Right lung (tissue), 5 donors: ENCODE measurements around the gene AKIRIN1. TPM values are rescaled to one million over a fixed set of nuclear protein-coding genes. Genes with fewer than 3 reads are reported as not detected.
"Not testable (repeated sequence)": the region's sequence is repeated elsewhere in the genome, so short reads cannot be mapped to it uniquely, and the experiment has no call there.

Source experiments
- DNase-seq, 2 donors: peaks; one replicate each; pipeline ENCODE4 v3.0.0-alpha.2; 2013
- polyA plus RNA-seq, 5 donors: library from polyadenylated mRNA; unstranded; fragments of 120-200 nt; gene quantifications; one replicate each; pipeline versions ENCODE4 v1.2.1 to v1.2.3, GENCODE V29; 2013; ENCODE audit warnings: inconsistent platforms in 1 of 5, low replicate concordance in 1 of 5; ENCODE audit not compliant: insufficient read length in 5 of 5, insufficient read depth in 1 of 5

AKIRIN1 gene
- polyA plus RNA-seq, 5 donors = 52.7 to 74.5 (median 65.5) TPM

GRCh38 chr1:39034114-39034654 is 43.1 kb downstream of the AKIRIN1 start:
- no peak for DNase-seq

- DNase-seq = no peak
Measured at GRCh38 chr1:39036678-39037077, 45.6 kb downstream of the AKIRIN1 start.

GRCh38 chr1:39043513-39043912 is 52.4 kb downstream of the AKIRIN1 start:
- DNase-seq = no peak

GRCh38 chr1:39044762-39045161 is 53.7 kb downstream of the AKIRIN1 start:
- DNase-seq = no peak

GRCh38 chr1:39045231-39045630 is 54.2 kb downstream of the AKIRIN1 start:
- DNase-seq = no peak

- no peak for DNase-seq
Measured at GRCh38 chr1:39046613-39047210, 55.6 kb downstream of the AKIRIN1 start.

GRCh38 chr1:39047374-39048229 is 56.5 kb downstream of the AKIRIN1 start:
- no peak for DNase-seq

- DNase-seq = no peak
Measured at GRCh38 chr1:39048745-39049370, 57.8 kb downstream of the AKIRIN1 start.

GRCh38 chr1:39050001-39050400 is 58.9 kb downstream of the AKIRIN1 start:
- DNase-seq = no peak

GRCh38 chr1:39051193-39051850 is 60.2 kb downstream of the AKIRIN1 start:
- not testable (repeated sequence) for DNase-seq

- DNase-seq = no peak
Measured at GRCh38 chr1:39051956-39052355, 60.9 kb downstream of the AKIRIN1 start.

- DNase-seq = not testable (repeated sequence)
Measured at GRCh38 chr1:39055213-39055710, 64.2 kb downstream of the AKIRIN1 start.

Other genes with a start within 250 kb of the AKIRIN1 start
- 10 to 100 TPM; 23.8 to 32.3 (median 28.6) TPM for gene RRAGC, start 131.5 kb upstream of the AKIRIN1 start, polyA plus RNA-seq
- gene MYCBP, start 117.9 kb upstream of the AKIRIN1 start, polyA plus RNA-seq = 10 to 100 TPM; 20.2 to 28.4 (median 23.8) TPM
- under 1 TPM; 0.12 to 0.58 (median 0.49) TPM for gene GJA9, start 109.7 kb upstream of the AKIRIN1 start, polyA plus RNA-seq
- 1 to 10 TPM; 1.3 to 1.7 (median 1.5) TPM for gene RHBDL2, start 49.4 kb upstream of the AKIRIN1 start, polyA plus RNA-seq
- 100 to 1,000 TPM; 216 to 355 (median 229) TPM for gene NDUFS5, start 35.1 kb downstream of the AKIRIN1 start, polyA plus RNA-seq
- 100 to 1,000 TPM; 388 to 476 (median 439) TPM for gene MACF1, start 213.4 kb downstream of the AKIRIN1 start, polyA plus RNA-seq